Sigmoid colon (tissue), 7 donors: ENCODE data around the gene TUBGCP6. TPM values are rescaled to one million over a fixed set of nuclear protein-coding genes. Genes with fewer than 3 reads are reported as not detected.

ENCODE experiments used
- DNase-seq: peaks from one replicate; pipeline ENCODE4 v3.0.0-alpha.2; 2019
- H3K27ac ChIP-seq, 4 donors: fragments of 200-600 bp; sonication (generic); one replicate each; pipeline ENCODE4 v1.5.1; 2016 to 2019; ENCODE audit warnings: mild to moderate bottlenecking in 1 of 4
- H3K27me3 ChIP-seq, 3 donors: fragments of 200-600 bp; sonication (generic); one replicate each; pipeline ENCODE4 v1.5.1; 2019; ENCODE audit warnings: mild to moderate bottlenecking in 1 of 3
- H3K36me3 ChIP-seq, 4 donors: fragments of 200-600 bp; sonication (generic); one replicate each; pipeline ENCODE4 v1.5.1; 2016 to 2019
- H3K4me1 ChIP-seq, 4 donors: fragments of 200-600 bp; sonication (generic); one replicate each; pipeline ENCODE4 v1.5.1; 2017 to 2019
- H3K4me3 ChIP-seq, 4 donors: fragments of 200-600 bp; sonication (generic); one replicate each; pipeline ENCODE4 v1.5.1; 2017 to 2019; ENCODE audit warnings: mild to moderate bottlenecking in 2 of 4, moderate library complexity in 1 of 4
- H3K9me3 ChIP-seq, 4 donors: fragments of 200-600 bp in 3 of 4; sonication (generic) in 3 of 4; one replicate each; pipeline versions ENCODE4 v1.5.1 to v1.6.1; 2013 to 2019
- EP300 ChIP-seq, 4 donors: sonication (generic); formaldehyde crosslinking; IDR thresholded peaks; one replicate each; pipeline ENCODE4 v1.6.1; 2017; ENCODE audit warnings: antibody characterized with exemption in 4 of 4
- POLR2A ChIP-seq, 2 donors: fragments of 450-650 bp; IDR thresholded peaks; one replicate each; pipeline ENCODE4 v1.6.1; 2016; ENCODE audit warnings: antibody characterized with exemption in 2 of 2, mild to moderate bottlenecking in 2 of 2, moderate library complexity in 2 of 2
- POLR2AphosphoS5 ChIP-seq, 4 donors: sonication (generic); formaldehyde crosslinking; IDR thresholded peaks; one replicate each; pipeline ENCODE4 v1.6.1; 2017; ENCODE audit warnings: antibody characterized with exemption in 4 of 4
- WGBS, 2 donors: extraction: QIAGEN DNeasy Blood & Tissue Kit; methylation state at CpG; one replicate each; pipeline ENCODE4 v1.1.7; 2013; 5-methylcytosine and 5-hydroxymethylcytosine counted together
- intact Hi-C: fragments of 100-400 bp; cut with DNase I; formaldehyde crosslinking; loops from one replicate; pipeline ENCODE4 v1.15.1; 2023
- polyA plus RNA-seq, 3 donors: library from polyadenylated mRNA; stranded (reverse); fragments of 200-250 nt; gene quantifications; one replicate each; pipeline ENCODE4 v1.2.3, GENCODE V29; 2013
- total RNA-seq, 4 donors: library from RNA; depleted of rRNA; stranded (reverse); fragments of >200 nt; gene quantifications; one replicate each; pipeline ENCODE4 v1.1.0, GENCODE V29; 2016
- TF ChIP-seq, protein P1 (sequence below), 4 experiments: fragments of 450-650 bp in 3 of 4; fragments of 200-600 bp in 1 of 4; IDR thresholded peaks; one replicate each; pipeline ENCODE4 v1.5.1; 2016 to 2019; ENCODE audit warnings: antibody characterized with exemption in 4 of 4, mild to moderate bottlenecking in 3 of 4, moderate library complexity in 2 of 4
- donor health status: healthy with polysubstance abuse.
- donor health status: Bipolar disorder and iron deficiency.
- donor health status: healthy.

Gene TUBGCP6
- total and polyA plus RNA-seq, 7 donors, result 4.6 to 67.0 (median 26.4) TPM

GRCh38 chr22:50189849-50190181 lies 55.0 kb downstream of the TUBGCP6 start:
- intact Hi-C loops, result loop anchor here (10.0 kb wide), 3 partner anchors 225 to 335 kb away; partner anchors contain the start of genes PIM3 and ZBED4
- TF ChIP-seq EP300 (IDR thresholded peaks at IDR 0.05), result no peak
- TF ChIP-seq, protein P1, sequence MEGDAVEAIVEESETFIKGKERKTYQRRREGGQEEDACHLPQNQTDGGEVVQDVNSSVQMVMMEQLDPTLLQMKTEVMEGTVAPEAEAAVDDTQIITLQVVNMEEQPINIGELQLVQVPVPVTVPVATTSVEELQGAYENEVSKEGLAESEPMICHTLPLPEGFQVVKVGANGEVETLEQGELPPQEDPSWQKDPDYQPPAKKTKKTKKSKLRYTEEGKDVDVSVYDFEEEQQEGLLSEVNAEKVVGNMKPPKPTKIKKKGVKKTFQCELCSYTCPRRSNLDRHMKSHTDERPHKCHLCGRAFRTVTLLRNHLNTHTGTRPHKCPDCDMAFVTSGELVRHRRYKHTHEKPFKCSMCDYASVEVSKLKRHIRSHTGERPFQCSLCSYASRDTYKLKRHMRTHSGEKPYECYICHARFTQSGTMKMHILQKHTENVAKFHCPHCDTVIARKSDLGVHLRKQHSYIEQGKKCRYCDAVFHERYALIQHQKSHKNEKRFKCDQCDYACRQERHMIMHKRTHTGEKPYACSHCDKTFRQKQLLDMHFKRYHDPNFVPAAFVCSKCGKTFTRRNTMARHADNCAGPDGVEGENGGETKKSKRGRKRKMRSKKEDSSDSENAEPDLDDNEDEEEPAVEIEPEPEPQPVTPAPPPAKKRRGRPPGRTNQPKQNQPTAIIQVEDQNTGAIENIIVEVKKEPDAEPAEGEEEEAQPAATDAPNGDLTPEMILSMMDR (IDR thresholded peaks at IDR 0.05), result no peak
- TF ChIP-seq POLR2AphosphoS5 (IDR thresholded peaks at IDR 0.05), result no peak
- no peak for TF ChIP-seq POLR2A (IDR thresholded peaks at IDR 0.05)
- Histone ChIP-seq H3K36me3 (peaks cover 0 to 18% (median 10%) of the 10 kb centered on the region in 4 donors), H3K4me3 (peak overlapping the region; percentile 19 to 47 (median 41)), H3K9me3 (no peaks in the 10 kb centered on the region), H3K27me3 (no peaks in the 10 kb centered on the region), H3K4me1 (peaks cover 0 to 56% (median 45%) of the 10 kb centered on the region in 4 donors), H3K27ac (peak overlapping the region; percentile 63 to 82 (median 78))
- DNase-seq, result no peak
- WGBS, 2 donors, result 0 to 10% methylated on average over 4 of the region's 4 CpGs

DNA sequence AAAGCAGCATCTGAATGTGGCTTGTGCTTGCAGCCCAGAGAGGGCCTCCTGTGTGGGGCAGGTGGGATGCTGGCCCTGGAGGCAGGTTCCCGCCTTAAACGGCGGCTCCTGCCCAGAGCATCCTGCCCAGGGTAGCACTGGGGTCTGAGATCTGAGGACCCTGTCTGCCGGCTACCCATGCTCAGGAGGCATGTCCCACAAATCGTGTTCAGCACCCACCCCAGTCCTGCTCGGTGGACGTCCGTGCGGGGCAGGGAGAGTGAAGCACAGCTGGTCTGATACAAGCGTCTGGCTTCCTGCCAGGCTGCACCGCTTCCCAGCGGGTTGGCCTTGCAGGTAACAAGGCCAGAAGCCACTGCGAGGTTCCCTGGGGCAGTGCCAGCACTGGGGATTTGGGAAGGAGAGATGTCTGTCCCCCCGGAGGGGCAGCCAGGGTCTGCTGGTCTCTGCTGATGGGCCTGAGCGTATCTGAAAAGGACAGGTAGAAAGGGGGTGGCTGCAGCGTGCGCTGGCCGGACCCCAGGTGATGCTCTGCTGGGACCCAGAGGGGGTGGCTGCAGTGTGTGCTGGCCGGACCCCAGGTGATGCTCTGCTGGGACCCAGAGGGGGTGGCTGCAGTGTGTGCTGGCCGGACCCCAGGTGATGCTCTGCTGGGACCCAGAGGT lies 55.5 kb downstream of the TUBGCP6 start:
- H3K36me3 ChIP-seq, result peaks cover 0 to 13% (median 6%) of the 10 kb centered on the region in 4 donors
- no peak for DNase-seq
- peak overlapping the region; percentile 63 to 82 (median 78) for H3K27ac ChIP-seq
- WGBS, 2 donors, result 48 to 65% methylated on average over 20 of the region's 20 CpGs
- no peaks in the 10 kb centered on the region for H3K27me3 ChIP-seq
- intact Hi-C loops, result loop anchor here (10.0 kb wide), 2 partner anchors 225 to 265 kb away; partner anchors contain the start of gene PIM3
- H3K4me1 ChIP-seq, result peaks cover 0 to 61% (median 50%) of the 10 kb centered on the region in 4 donors
- TF ChIP-seq POLR2AphosphoS5 (IDR thresholded peaks at IDR 0.05), result no peak
- no peak for TF ChIP-seq EP300 (IDR thresholded peaks at IDR 0.05)
- TF ChIP-seq POLR2A (IDR thresholded peaks at IDR 0.05), result no peak
- TF ChIP-seq, protein P1 (IDR thresholded peaks at IDR 0.05), result no peak
- H3K4me3 ChIP-seq, result no peak overlapping the region
- no peaks in the 10 kb centered on the region for H3K9me3 ChIP-seq

DNA sequence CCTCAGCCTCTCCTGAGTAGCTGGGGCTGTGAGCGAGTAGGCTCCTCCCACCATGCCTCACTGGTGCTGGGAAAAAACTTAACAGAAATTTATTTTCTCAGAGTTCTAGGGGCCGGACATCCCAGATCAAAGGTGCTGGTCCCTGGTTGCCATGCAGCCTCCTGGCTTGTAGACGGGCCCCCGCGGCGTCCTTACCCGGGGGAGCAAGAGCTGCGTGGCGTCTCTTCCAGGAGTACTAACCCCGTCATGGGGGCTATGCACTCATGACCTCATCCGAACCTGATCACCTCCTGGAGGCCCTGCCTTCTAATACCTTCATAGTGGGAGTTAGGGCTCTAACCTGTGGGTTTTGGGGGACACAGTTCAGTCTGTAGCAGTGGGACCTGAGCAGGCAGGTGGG lies 56.5 kb downstream of the TUBGCP6 start:
- Histone ChIP-seq H3K36me3 (peaks cover 0 to 3% (median 0%) of the 10 kb centered on the region in 4 donors), H3K4me1 (peaks cover 0 to 70% (median 59%) of the 10 kb centered on the region in 4 donors), H3K27me3 (no peaks in the 10 kb centered on the region), H3K9me3 (no peaks in the 10 kb centered on the region), H3K27ac (no peak overlapping the region), H3K4me3 (no peak overlapping the region)
- WGBS, 2 donors, result 95 to 97% methylated on average over 11 of the region's 11 CpGs
- TF ChIP-seq, protein P1 (IDR thresholded peaks at IDR 0.05), result no peak
- no peak for TF ChIP-seq EP300 (IDR thresholded peaks at IDR 0.05)
- no peak for TF ChIP-seq POLR2AphosphoS5 (IDR thresholded peaks at IDR 0.05)
- TF ChIP-seq POLR2A (IDR thresholded peaks at IDR 0.05), result no peak
- no peak for DNase-seq
- intact Hi-C loops, result loop anchor here (10.0 kb wide), 2 partner anchors 224 to 264 kb away; partner anchors contain the start of gene PIM3

DNA sequence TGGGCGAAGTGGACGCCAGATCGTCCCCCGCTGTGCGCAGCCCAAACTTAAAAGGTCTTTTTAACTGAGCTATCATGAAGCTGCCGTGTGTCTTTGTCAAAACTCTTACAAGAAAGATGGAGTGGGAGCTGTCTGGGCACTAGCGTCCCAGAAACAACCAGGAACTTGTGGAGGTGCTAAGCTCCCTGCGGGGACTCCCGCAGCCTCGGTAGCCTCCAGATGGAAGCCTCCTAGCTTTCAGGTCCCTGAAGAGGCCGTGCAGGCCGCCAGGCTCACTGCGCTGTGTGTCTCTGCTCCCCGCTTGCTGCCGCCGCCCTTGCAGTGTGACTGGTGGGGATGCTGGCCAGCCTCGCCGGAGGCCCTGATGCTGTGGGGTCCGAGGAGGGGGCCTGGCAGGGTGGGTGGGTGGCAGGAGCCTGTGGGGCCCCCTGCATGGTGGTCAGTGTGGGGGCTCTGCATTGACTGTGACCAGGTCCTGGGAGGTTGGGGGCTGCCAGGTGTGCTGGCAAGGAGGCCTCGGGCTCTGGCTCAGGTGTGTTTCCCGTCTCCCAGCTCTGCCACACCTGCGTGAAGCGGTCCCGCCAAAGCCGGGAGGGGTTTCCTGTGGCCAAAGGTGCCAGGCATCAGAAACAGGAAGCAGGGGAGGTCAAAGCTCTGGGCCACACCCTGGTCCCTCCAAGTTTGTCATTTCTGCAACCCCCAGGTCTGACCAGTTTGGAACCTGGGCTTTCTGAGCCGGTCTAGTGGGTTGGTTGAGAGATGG lies 57.9 kb downstream of the TUBGCP6 start:
- Histone ChIP-seq H3K4me1 (peaks cover 0 to 69% (median 59%) of the 10 kb centered on the region in 4 donors), H3K36me3 (no peaks in the 10 kb centered on the region), H3K27ac (peak overlapping the region; percentile 64 to 77 (median 76)), H3K9me3 (no peaks in the 10 kb centered on the region), H3K27me3 (no peaks in the 10 kb centered on the region), H3K4me3 (peak overlapping the region; percentile 61 to 90 (median 81))
- TF ChIP-seq, protein P1 (IDR thresholded peaks at IDR 0.05), result no peak
- TF ChIP-seq EP300 (IDR thresholded peaks at IDR 0.05) (no peak), POLR2A (IDR thresholded peaks at IDR 0.05) (no peak), POLR2AphosphoS5 (IDR thresholded peaks at IDR 0.05) (no peak)
- no peak for DNase-seq
- WGBS, 2 donors, result 11 to 37% methylated on average over 26 of the region's 26 CpGs
- intact Hi-C loops, result loop anchor here (10.0 kb wide), 2 partner anchors 222 to 262 kb away; partner anchors contain the start of gene PIM3
